GM21786 (cell line): ENCODE measurements around the gene PAQR9.
"Not testable (repeated sequence)": the region's sequence is repeated elsewhere in the genome, so short reads cannot be mapped to it uniquely, and the experiment has no call there.

ENCODE experiments used
- ATAC-seq: cut with Tn5 transposase; IDR thresholded peaks from one replicate; pipeline ENCODE4 v1.9.1; 2021; ENCODE audit not compliant: unreplicated experiment

The PAQR9 gene

GRCh38 chr3:142963516-142964448 lies at the start of gene PAQR9:
TSS of gene PAQR9 (minus strand) at chr3:142963674. CDS start at chr3:142963336, 338 bp downstream.
- no peak for ATAC-seq

- ATAC-seq, result no peak
Observed at GRCh38 chr3:143011705-143012104, 48.2 kb upstream of the PAQR9 start.

DNA sequence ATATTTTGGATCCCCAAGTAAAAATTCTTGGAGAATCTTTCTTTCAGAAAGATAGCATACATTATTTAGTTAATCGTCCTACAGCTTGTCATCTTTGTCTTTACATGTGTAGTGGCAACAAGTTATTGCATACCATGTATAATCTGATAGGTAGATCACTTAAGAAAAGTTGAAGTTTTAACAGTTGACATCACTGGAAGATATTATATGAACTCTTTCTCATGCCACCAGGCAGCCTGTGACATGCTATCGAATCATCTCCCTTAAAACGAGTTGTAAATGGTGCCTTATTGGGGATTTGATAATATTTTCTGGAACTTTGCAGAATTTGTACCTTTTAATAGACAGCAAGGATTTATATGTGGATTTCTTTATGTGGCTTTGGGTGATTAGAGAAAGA lies 46.5 kb upstream of the PAQR9 start:
- no peak for ATAC-seq

DNA sequence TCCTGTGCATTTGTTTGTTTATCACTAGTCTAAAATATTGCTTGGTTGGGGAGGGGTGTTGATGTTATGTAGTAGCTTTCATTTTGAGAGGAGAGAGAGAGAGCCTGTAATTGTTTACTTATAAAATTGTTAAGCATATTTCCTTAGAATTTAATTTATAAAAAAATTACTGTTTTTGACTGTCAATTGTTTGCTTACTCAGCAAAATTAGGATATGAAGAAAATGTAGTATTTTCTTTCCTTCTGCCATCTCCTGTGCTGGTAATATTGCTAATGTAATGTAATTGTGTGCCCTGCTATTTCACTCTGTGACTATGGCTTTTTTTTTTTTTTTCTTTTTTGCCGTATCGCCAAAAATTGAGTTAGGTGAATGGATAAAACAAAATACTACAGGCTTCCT lies 41.3 kb upstream of the PAQR9 start:
- ATAC-seq, result no peak

GRCh38 chr3:143002727-143003126 lies 39.3 kb upstream of the PAQR9 start:
- no peak for ATAC-seq

GRCh38 chr3:143002083-143002712 lies 38.7 kb upstream of the PAQR9 start:
- peak; percentile 20 for ATAC-seq

GRCh38 chr3:143001369-143002082 lies 38.1 kb upstream of the PAQR9 start, which contains the start of gene U2SURP:
TSS of gene U2SURP (plus strand) at chr3:143001570. CDS start at chr3:143001629, 59 bp downstream.
- peak; percentile 86 for ATAC-seq

DNA sequence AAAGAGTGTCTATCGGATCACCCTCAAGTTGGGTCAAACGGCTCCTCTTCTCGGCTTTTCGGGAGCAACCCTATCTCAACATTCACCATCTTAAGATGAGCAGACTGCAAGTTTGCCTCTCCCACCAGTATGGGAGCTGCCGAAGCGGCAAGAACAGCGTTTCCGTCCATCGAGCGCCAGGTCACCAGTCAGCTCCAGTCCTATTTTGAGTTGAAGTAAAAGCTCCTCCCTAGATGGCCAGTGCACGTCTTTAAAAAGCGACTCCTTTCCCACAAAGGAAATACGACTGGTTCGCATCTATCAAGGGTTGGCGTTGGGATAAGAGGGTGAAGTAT lies 37.5 kb upstream of the PAQR9 start:
- peak; percentile 71 for ATAC-seq

DNA sequence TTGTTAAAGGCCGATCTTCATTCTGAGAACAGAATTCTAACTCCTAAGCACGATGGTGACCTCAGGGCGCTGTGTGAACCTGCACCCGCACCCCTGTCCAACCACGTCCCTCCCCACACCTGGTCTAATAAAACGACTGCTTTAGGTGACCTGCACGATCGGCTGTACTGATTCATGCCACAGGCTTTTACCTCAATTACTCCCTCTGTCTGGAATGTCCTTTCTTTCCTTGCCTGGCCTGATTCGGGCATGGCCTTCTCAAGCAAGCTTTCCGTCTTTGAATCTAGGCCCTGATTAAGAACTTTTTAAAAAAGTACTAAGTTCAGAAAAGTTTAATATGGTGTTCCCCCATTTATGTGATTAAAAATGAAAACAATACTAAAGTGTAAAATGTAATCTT lies 37.1 kb upstream of the PAQR9 start:
- no peak for ATAC-seq

- no peak for ATAC-seq
Observed at GRCh38 chr3:142999881-143000280, 36.4 kb upstream of the PAQR9 start.

DNA sequence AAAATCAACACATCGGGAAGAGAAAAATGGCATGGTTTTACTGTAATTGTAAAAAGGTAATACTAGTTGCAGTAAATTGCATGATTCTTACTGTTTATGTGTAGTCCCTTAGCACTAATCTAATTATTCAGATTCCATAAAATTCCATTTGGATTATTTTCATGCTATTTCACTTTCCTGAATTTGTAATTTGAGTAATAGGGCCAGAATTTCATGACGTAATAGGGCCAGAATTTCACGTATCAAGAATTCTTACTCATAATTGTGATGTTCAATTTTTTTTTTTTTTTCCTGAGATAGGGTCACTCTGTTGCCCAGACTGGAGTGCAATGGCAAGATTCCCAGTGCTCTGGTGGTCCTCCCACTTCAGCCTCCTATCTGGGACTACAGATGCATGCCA lies 35.0 kb upstream of the PAQR9 start:
- no peak for ATAC-seq

GRCh38 chr3:142997330-142997729 lies 33.9 kb upstream of the PAQR9 start:
- no peak for ATAC-seq

- ATAC-seq, result peak; percentile 73
Observed at GRCh38 chr3:142993958-142994442, 30.5 kb upstream of the PAQR9 start.

- no peak for ATAC-seq
Observed at GRCh38 chr3:142992323-142992722, 28.8 kb upstream of the PAQR9 start.

- no peak for ATAC-seq
Observed at GRCh38 chr3:142990721-142991120, 27.2 kb upstream of the PAQR9 start.

GRCh38 chr3:142988826-142989225 lies 25.4 kb upstream of the PAQR9 start:
- not testable (repeated sequence) for ATAC-seq

GRCh38 chr3:142988221-142988620 lies 24.7 kb upstream of the PAQR9 start:
- not testable (repeated sequence) for ATAC-seq

DNA sequence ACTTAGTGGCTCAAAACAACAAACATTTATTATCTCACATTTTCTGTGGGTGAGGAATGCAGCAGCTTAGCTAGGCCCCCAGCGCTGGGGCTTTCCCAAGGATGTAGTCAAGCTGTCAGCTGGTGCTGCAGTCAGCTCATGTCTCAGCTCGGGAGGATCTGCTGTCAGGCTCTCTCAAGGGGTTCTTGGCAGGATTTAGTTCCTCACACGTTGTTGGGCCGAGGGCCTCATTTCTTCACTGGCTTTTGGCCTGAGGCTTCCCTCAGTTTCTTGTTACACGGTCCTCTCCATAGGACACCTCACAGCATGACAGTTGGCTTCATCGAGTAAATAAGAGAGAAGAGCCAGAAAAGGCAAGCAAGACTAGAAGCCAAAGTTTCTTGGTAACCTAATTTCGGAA lies 24.2 kb upstream of the PAQR9 start:
- peak; percentile 79 for ATAC-seq

GRCh38 chr3:142987080-142987700 lies 23.7 kb upstream of the PAQR9 start:
- no peak for ATAC-seq

DNA sequence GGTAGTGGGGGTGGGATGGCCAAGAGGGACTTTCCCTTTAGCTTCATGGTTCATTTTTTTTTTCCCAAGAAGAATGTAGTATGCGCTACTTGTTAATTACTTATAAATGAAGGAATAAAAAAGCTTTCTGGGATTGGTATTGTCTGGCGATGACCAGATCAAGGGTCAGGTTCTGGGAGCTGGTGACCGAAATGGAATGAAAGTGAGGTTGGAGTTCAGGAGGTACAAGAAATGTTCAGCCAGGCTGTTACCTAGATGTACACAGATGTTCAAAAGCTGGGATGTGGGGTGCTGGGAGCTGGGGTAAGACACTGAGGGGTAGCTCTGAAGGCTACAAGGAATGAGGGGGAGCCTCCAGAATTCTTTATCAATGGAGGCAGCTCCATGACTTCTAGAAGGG lies 20.8 kb upstream of the PAQR9 start:
- no peak for ATAC-seq

DNA sequence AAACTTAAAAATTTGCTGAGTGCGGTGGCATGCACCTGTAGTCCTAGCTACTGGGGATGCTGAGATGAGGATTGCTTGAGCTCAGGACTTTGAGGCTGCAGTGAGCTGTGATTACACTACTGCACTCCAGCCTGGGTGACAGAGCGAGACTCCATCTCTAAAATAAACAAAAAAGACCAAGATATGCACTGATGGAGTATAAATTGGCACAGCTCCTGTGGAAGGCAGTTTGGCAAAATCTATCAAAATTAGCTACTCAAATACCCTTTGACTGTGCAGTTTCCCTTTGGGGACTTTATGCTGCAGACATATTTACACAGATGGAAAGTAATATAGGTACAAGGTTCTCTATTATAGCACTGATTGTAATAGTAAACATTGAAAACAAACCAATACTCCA lies 19.8 kb upstream of the PAQR9 start:
- no peak for ATAC-seq
